ENCODE data around the gene FAM227A.

DNA sequence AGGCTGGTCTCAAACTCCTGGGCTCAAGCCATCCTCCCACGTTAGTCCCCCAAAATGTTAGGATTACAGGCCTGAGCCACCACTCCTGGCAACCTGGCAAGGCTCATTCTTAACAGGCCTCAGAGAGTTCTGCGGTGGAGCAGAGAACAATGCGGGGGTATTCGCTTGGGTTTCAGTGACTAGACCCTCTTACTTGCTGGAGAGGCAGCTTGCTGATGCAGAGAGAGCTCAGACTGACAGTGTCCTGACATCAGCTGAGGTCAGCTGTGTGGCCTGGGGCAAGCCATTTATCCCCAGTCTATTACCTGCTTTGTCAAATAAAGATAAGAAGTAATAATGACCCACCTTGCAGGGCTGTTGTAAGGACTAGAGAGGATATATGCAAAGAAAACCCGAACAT is 46.0 kb downstream of the FAM227A start:
- TF ChIP-seq, protein P1, sequence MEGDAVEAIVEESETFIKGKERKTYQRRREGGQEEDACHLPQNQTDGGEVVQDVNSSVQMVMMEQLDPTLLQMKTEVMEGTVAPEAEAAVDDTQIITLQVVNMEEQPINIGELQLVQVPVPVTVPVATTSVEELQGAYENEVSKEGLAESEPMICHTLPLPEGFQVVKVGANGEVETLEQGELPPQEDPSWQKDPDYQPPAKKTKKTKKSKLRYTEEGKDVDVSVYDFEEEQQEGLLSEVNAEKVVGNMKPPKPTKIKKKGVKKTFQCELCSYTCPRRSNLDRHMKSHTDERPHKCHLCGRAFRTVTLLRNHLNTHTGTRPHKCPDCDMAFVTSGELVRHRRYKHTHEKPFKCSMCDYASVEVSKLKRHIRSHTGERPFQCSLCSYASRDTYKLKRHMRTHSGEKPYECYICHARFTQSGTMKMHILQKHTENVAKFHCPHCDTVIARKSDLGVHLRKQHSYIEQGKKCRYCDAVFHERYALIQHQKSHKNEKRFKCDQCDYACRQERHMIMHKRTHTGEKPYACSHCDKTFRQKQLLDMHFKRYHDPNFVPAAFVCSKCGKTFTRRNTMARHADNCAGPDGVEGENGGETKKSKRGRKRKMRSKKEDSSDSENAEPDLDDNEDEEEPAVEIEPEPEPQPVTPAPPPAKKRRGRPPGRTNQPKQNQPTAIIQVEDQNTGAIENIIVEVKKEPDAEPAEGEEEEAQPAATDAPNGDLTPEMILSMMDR (IDR thresholded peaks at IDR 0.05; ENCODE audit: low read depth, low read length), result no peak
- no peak for TF ChIP-seq EZH2phosphoT487 (IDR thresholded peaks at IDR 0.05; ENCODE audit: low read depth)

Measured in OCI-LY3 (cell line).